ENCODE measurements around the gene CKAP2L. TPM values are rescaled to one million over a fixed set of nuclear protein-coding genes. Genes with fewer than 3 reads are reported as not detected.
"Not testable (repeated sequence)": the region's sequence is repeated elsewhere in the genome, so short reads cannot be mapped to it uniquely, and the experiment has no call there.

CKAP2L gene
- total and polyA plus RNA-seq, 10 of the 15 experiments (the other 5 are each of a cell fraction or from before 2014, with no cell fraction given), result 10.5 to 37.4 (median 20.2) TPM

- Histone ChIP-seq H3K4me3 (no peak overlapping the region), H3K36me3 (ENCODE audit: control insufficient read depth in 2 of 2, insufficient read depth in 2 of 2, low read length in 1 of 2) (no peaks in the 10 kb centered on the region), H3K9me3 (replicated peaks; ENCODE audit: control insufficient read depth, insufficient read depth, low read length) (no peaks in the 10 kb centered on the region), H3K27ac (ENCODE audit: control insufficient read depth, insufficient read depth) (no peak overlapping the region), H3K9ac (ENCODE audit: control insufficient read depth, insufficient read depth, low read length) (no peak overlapping the region), H3K27me3 (replicated peaks in 1 of 2; ENCODE audit: control insufficient read depth in 2 of 2, insufficient read depth in 2 of 2, low read length in 1 of 2) (no peaks in the 10 kb centered on the region), H3K4me2 (ENCODE audit: control insufficient read depth, insufficient read depth) (no peak overlapping the region), H2AFZ (ENCODE audit: control insufficient read depth, low read depth, low read length) (no peak overlapping the region), H4K20me1 (ENCODE audit: control insufficient read depth, insufficient read depth) (no peaks in the 10 kb centered on the region), H3K4me1 (ENCODE audit: control insufficient read depth, insufficient read depth, low read length) (no peaks in the 10 kb centered on the region), H3K79me2 (ENCODE audit: control insufficient read depth, insufficient read depth, low read length) (no peaks in the 10 kb centered on the region)
- SMC1A ChIA-PET (ENCODE audit: uncharacterized antibody, unreplicated experiment), result interaction anchor here (1.1 to 1.3 kb wide), 3 partner anchors 10 to 28 kb away, joined by 3 to 5 read pairs (median 4); no protein-coding TSS in a partner anchor
- BruUV-seq (replicated peaks), result no TSS peak
- POLR2A ChIA-PET, result interaction anchor here (0.7 kb wide), 2 partner anchors 223 to 459 kb away, joined by 6 read pairs; no protein-coding TSS in a partner anchor
- no peak for DNase-seq (ENCODE audit: low read depth, low spot score)
- in situ Hi-C loops (cut with MboI), result no loop called here
- intact Hi-C loops (cut with micrococcal nuclease; ENCODE audit: unreplicated experiment), result no loop called here
- CTCF ChIA-PET, result interaction anchor here (0.7 to 1.2 kb wide), 3 partner anchors 8 to 52 kb away, joined by 3 to 4 read pairs (median 3); no protein-coding TSS in a partner anchor
- no peak for ATAC-seq
- RAD21 ChIA-PET (ENCODE audit: unreplicated experiment), result interaction anchor here (0.9 kb wide), 2 partner anchors 11 to 93 kb away, joined by 3 read pairs; no protein-coding TSS in a partner anchor
- FAIRE-seq, result no peak
- no peak for TF ChIP-seq GABPA (IDR thresholded peaks at IDR 0.05; ENCODE audit: low read depth)
- no peak for TF ChIP-seq SREBF2 (IDR thresholded peaks at IDR 0.05; ENCODE audit: low read length)
- TF ChIP-seq MEF2B (IDR thresholded peaks at IDR 0.05; ENCODE audit: partially characterized antibody, poor library complexity, severe bottlenecking), result no peak
- no peak for TF ChIP-seq RELA (IDR thresholded peaks at IDR 0.05; ENCODE audit: borderline replicate concordance, partially characterized antibody)
- no peak for TF ChIP-seq ZNF384 (IDR thresholded peaks at IDR 0.05; ENCODE audit: borderline replicate concordance, low read depth, low read length)
- no peak for TF ChIP-seq POLR2AphosphoS2 (IDR thresholded peaks at IDR 0.05; ENCODE audit: low read depth, low read length)
- no peak for TF ChIP-seq SRF (IDR thresholded peaks at IDR 0.05; ENCODE audit: low read depth in 2 of 2, low read length in 2 of 2)
- TF ChIP-seq ZNF622 (IDR thresholded peaks at IDR 0.05), result no peak
- TF ChIP-seq LARP7 (IDR thresholded peaks at IDR 0.05), result no peak
- TF ChIP-seq NR2F1 (conservative IDR thresholded peaks at IDR 0.05), result no peak
- no peak for TF ChIP-seq PAX5 (IDR thresholded peaks at IDR 0.05; ENCODE audit: borderline replicate concordance, low read depth, low read length)
- no peak for TF ChIP-seq EED (IDR thresholded peaks at IDR 0.05; ENCODE audit: low read depth)
- no peak for TF ChIP-seq NKRF (conservative IDR thresholded peaks at IDR 0.05)
- TF ChIP-seq KAT2A (conservative IDR thresholded peaks at IDR 0.05; ENCODE audit: control insufficient read depth, low read depth, low read length), result no peak
- no peak for TF ChIP-seq RBBP5 (conservative IDR thresholded peaks at IDR 0.05)
- 63% methylated on average over 12 of the region's 12 CpGs for WGBS (ENCODE audit: insufficient coverage, insufficient replicate concordance, low lambda C conversion rate, missing lambda C conversion rate)
These were observed 45.5 kb downstream of the CKAP2L start for GRCh38 chr2:112718863-112719370.

GRCh38 chr2:112716826-112717352 is 47.5 kb downstream of the CKAP2L start:
- H2AFZ ChIP-seq (ENCODE audit: control insufficient read depth, low read depth, low read length); POLR2A ChIA-PET; in situ Hi-C loops (cut with MboI); FAIRE-seq; H4K20me1 ChIP-seq (ENCODE audit: control insufficient read depth, insufficient read depth); H3K4me2 ChIP-seq (ENCODE audit: control insufficient read depth, insufficient read depth); SMC1A ChIA-PET (ENCODE audit: uncharacterized antibody, unreplicated experiment); H3K9ac ChIP-seq (ENCODE audit: control insufficient read depth, insufficient read depth, low read length); H3K4me3 ChIP-seq; H3K9me3 ChIP-seq (replicated peaks; ENCODE audit: control insufficient read depth, insufficient read depth, low read length); intact Hi-C loops (cut with micrococcal nuclease; ENCODE audit: unreplicated experiment); ATAC-seq; DNase-seq (ENCODE audit: low read depth, low spot score); H3K27me3 ChIP-seq (replicated peaks in 1 of 2; ENCODE audit: control insufficient read depth in 2 of 2, insufficient read depth in 2 of 2, low read length in 1 of 2); H3K27ac ChIP-seq (ENCODE audit: control insufficient read depth, insufficient read depth); H3K36me3 ChIP-seq (ENCODE audit: control insufficient read depth in 2 of 2, insufficient read depth in 2 of 2, low read length in 1 of 2); H3K79me2 ChIP-seq (ENCODE audit: control insufficient read depth, insufficient read depth, low read length); BruUV-seq (replicated peaks); CTCF ChIA-PET; H3K4me1 ChIP-seq (ENCODE audit: control insufficient read depth, insufficient read depth, low read length): not testable (repeated sequence)
- 80% methylated on average over 3 of the region's 5 CpGs for WGBS (ENCODE audit: insufficient coverage, insufficient replicate concordance, low lambda C conversion rate, missing lambda C conversion rate)
- RAD21 ChIA-PET (ENCODE audit: unreplicated experiment), result interaction anchor here (1.0 kb wide), 1 partner anchor 9 kb away, joined by 3 read pairs; no protein-coding TSS in a partner anchor
